Heart right ventricle (tissue), 16 donors: ENCODE measurements around the gene ARPC1B. TPM values are rescaled to one million over a fixed set of nuclear protein-coding genes. Genes with fewer than 3 reads are reported as not detected.

Experiments
- ATAC-seq, 8 donors: fragments of 200-7000 bp; cut with Tn5 transposase; one replicate each; pipeline ENCODE4 v1.9.1; 2020; ENCODE audit warnings: mild to moderate bottlenecking in 8 of 8, moderate library complexity in 8 of 8, moderate number of reproducible peaks in 1 of 8
- DNase-seq, 2 donors: peaks; one replicate each; pipeline ENCODE4 v3.0.0-alpha.2; 2020
- H3K27ac ChIP-seq, 10 donors: fragments of 200-600 bp; sonication (generic) in 2 of 10; one replicate each; pipeline versions ENCODE4 v1.5.0 to v1.8.0; 2020 to 2022; ENCODE audit warnings: mild to moderate bottlenecking in 3 of 10
- H3K27me3 ChIP-seq, 7 donors: fragments of 200-600 bp; one replicate each; pipeline ENCODE4 v1.8.0; 2021 to 2022; ENCODE audit warnings: mild to moderate bottlenecking in 2 of 7
- H3K36me3 ChIP-seq, 9 donors: fragments of 200-600 bp; sonication (generic) in 1 of 9; one replicate each; pipeline versions ENCODE4 v1.5.0 to v1.8.0; 2020 to 2022; ENCODE audit warnings: mild to moderate bottlenecking in 2 of 9
- H3K4me1 ChIP-seq, 9 donors: fragments of 200-600 bp; sonication (generic) in 1 of 9; one replicate each; pipeline versions ENCODE4 v1.5.0 to v1.8.0; 2020 to 2022; ENCODE audit warnings: mild to moderate bottlenecking in 4 of 9
- H3K4me3 ChIP-seq, 10 donors: fragments of 200-600 bp; sonication (generic) in 2 of 10; one replicate each; pipeline versions ENCODE4 v1.5.0 to v1.8.0; 2020 to 2022; ENCODE audit warnings: mild to moderate bottlenecking in 7 of 10, moderate library complexity in 2 of 10
- H3K9me3 ChIP-seq, 11 donors: fragments of 200-600 bp in 10 of 11; sonication (generic) in 2 of 11; one replicate each; pipeline versions ENCODE4 v1.5.0 to v1.8.0; 2013 to 2022; ENCODE audit warnings: mild to moderate bottlenecking in 2 of 11, control low read depth in 1 of 11, moderate library complexity in 1 of 11
- WGBS, 2 donors: extraction: QIAGEN DNeasy Blood & Tissue Kit; methylation state at CpG; one replicate each; pipeline ENCODE4 v1.1.7; 2013; ENCODE audit warnings: inconsistent platforms in 1 of 2; 5-methylcytosine and 5-hydroxymethylcytosine counted together
- intact Hi-C, 10 donors: fragments of 100-400 bp; cut with DNase I; formaldehyde crosslinking; loops; one replicate each; pipeline versions ENCODE4 v1.11.1 to v1.14.2; 2022
- polyA plus RNA-seq, 2 donors: library from polyadenylated mRNA; stranded (reverse); fragments of 200-250 nt; gene quantifications; one replicate each; pipeline ENCODE4 v1.2.3, GENCODE V29; 2013
- total RNA-seq, 10 donors: library from RNA; stranded (reverse); fragmentation: NEBNext Ultra II Directional in 3 of 10; extraction: Animal tissue kit (Norgen Biotek cat#: 25700) in 3 of 10; gene quantifications; one replicate each; pipeline versions ENCODE4 v1.2.1 to v1.2.4, GENCODE V29; 2021 to 2023
- TF ChIP-seq, protein P1 (sequence below), 9 donors: fragments of 200-600 bp; sonication (generic) in 2 of 9; IDR thresholded peaks; one replicate each; pipeline versions ENCODE4 v1.5.0 to v1.8.0; 2021 to 2022; ENCODE audit warnings: antibody characterized with exemption in 9 of 9, mild to moderate bottlenecking in 5 of 9, moderate library complexity in 1 of 9
- donor health status: Arrhythmogenic right ventricular cardiomyopathy.
- donor health status: ischemic (EF 13 %, LVEDD 7.1; RV severe dilation, severe dysfunction).
- donor health status: healthy with polysubstance abuse.
- donor health status: DM: no; HTN: yes; CAD: no.
- donor health status: DM: no; HTN: no; CAD: no.
- donor health status: ischemic (EF 25% LVEDD 6.9; RV normal size, moderate dysfunction).
- donor health status: ischemic (EF 25% LVEDD 5.7; RV mildly dilated, moderate dysfunction).
- donor health status: healthy.
- donor health status: DM: yes; HTN: yes; CAD: no.
- donor health status: Ischemic cardiomyopathy.
- donor health status: ischemic (EF 35%, LVEDD 5.7; RV mildly dilated, moderate dysfunction).
- donor health status: nonischemic (EF 11% LVEDD 7.7; RV severe dilation, severe dysfunction).
- donor health status: DM: yes; HTN: yes; CAD: no.
- donor health status: PGD.
- donor health status: ischemic (EF 29% LVEDD 5.4; RV normal size, mild dysfunction).
- donor health status: nonischemic (EF 23%, LVEDD 6.1; RV moderate dilation, normal function).

Gene ARPC1B
- total and polyA plus RNA-seq, 12 donors, result 16.2 to 161 (median 23.5) TPM

DNA sequence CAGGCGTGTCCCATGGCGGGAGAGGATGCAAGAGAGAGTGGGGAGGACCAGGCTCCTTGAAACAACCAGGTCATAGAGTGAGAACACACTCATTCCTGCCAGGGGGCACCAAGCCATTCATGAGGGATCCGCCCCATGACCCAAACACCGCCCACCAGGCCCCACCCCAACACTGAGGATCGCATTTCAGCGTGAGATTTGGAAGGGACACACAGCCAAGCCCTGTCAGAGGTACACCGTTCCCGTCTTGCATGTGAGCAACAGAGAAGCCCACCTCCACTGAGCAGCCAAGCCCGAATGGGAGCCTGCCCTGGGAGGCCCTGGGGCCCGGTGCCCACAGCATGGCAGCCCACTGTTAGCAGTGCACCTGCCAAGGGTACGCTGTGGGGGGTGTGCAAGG lies 7.9 kb upstream of the ARPC1B start:
- TF ChIP-seq, protein P1, sequence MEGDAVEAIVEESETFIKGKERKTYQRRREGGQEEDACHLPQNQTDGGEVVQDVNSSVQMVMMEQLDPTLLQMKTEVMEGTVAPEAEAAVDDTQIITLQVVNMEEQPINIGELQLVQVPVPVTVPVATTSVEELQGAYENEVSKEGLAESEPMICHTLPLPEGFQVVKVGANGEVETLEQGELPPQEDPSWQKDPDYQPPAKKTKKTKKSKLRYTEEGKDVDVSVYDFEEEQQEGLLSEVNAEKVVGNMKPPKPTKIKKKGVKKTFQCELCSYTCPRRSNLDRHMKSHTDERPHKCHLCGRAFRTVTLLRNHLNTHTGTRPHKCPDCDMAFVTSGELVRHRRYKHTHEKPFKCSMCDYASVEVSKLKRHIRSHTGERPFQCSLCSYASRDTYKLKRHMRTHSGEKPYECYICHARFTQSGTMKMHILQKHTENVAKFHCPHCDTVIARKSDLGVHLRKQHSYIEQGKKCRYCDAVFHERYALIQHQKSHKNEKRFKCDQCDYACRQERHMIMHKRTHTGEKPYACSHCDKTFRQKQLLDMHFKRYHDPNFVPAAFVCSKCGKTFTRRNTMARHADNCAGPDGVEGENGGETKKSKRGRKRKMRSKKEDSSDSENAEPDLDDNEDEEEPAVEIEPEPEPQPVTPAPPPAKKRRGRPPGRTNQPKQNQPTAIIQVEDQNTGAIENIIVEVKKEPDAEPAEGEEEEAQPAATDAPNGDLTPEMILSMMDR (IDR thresholded peaks at IDR 0.05), result no peak
- intact Hi-C loops, result loop anchor here in 2 of 10 donors (5.0 to 10.0 kb wide), 2 partner anchors 46 to 48 kb away; no protein-coding TSS in a partner anchor
- Histone ChIP-seq H3K4me1 (no peaks in the 10 kb centered on the region), H3K36me3 (peaks cover 0 to 81% (median 50%) of the 10 kb centered on the region in 9 donors), H3K27ac (no peak overlapping the region), H3K4me3 (no peak overlapping the region), H3K27me3 (no peaks in the 10 kb centered on the region), H3K9me3 (no peaks in the 10 kb centered on the region)
- 79 to 87% methylated on average over 11 of the region's 11 CpGs for WGBS, 2 donors
- ATAC-seq, result no peak
- no peak for DNase-seq

- intact Hi-C loops, result loop anchor here in 2 of 10 donors (5.0 to 10.0 kb wide), 2 partner anchors 43 to 46 kb away; no protein-coding TSS in a partner anchor
- DNase-seq (no peak), ATAC-seq (no peak)
- Histone ChIP-seq H3K9me3 (no peaks in the 10 kb centered on the region), H3K27ac (peak overlapping the region in 1 of 10 donors; percentile 48), H3K27me3 (no peaks in the 10 kb centered on the region), H3K4me3 (no peak overlapping the region), H3K4me1 (peaks cover 0 to 17% (median 8%) of the 10 kb centered on the region in 9 donors), H3K36me3 (peaks cover 0 to 58% (median 32%) of the 10 kb centered on the region in 9 donors)
- 92 to 96% methylated on average over 13 of the region's 13 CpGs for WGBS, 2 donors
- TF ChIP-seq, protein P1 (IDR thresholded peaks at IDR 0.05), result no peak
These were observed 5.7 kb upstream of the ARPC1B start for GRCh38 chr7:99368750-99369389.

DNA sequence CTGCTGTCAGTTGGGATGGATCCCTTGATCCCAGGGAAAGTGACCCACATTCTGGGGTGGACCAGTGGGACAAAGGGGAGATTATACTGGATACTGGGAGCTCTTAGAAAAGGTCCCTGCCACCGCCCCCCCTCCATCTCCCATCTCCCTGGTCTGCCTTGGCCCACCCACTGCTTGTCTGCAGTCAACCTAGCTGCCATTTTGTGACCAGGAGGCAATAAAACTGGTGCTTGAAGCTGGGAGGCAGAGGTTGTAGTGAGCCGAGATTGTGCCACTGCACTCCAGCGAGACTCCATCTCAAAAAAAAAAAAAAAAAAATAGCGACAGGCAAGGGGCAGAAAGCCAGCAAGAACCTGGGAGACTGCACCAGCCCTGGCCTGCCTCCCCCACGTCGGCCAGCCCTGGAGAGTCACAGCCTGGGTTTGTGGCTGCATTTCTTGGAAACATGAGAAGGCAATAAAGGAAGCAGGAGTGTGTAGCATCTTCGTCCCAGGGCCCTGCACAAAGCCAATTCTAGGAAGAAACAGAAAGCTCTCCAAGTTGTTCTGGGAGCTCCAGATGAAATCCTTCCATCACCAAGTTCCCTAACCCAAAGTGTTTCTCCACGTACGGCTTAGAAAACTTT lies 4.7 kb upstream of the ARPC1B start:
- no peak overlapping the region for H3K4me3 ChIP-seq
- intact Hi-C loops, result loop anchor here in 4 of 10 donors (5.0 to 10.0 kb wide), 4 partner anchors 37 to 135 kb away; partner anchors contain the start of genes BUD31 (in 1 of the 4), PDAP1 (in 1 of the 4), ZKSCAN5 (in 1 of the 4) and ZNF394 (in 1 of the 4)
- TF ChIP-seq, protein P1 (IDR thresholded peaks at IDR 0.05), result no peak
- DNase-seq (no peak), ATAC-seq (no peak)
- H3K9me3 ChIP-seq, result no peaks in the 10 kb centered on the region
- H3K27me3 ChIP-seq, result no peaks in the 10 kb centered on the region
- peaks cover 0 to 20% (median 11%) of the 10 kb centered on the region in 9 donors for H3K4me1 ChIP-seq
- 52 to 54% methylated on average over 8 to 9 of the region's 9 CpGs for WGBS, 2 donors
- H3K36me3 ChIP-seq, result peaks cover 0 to 48% (median 22%) of the 10 kb centered on the region in 9 donors
- peak overlapping the region in 4 of 10 donors; percentile 10 to 48 (median 17) for H3K27ac ChIP-seq

DNA sequence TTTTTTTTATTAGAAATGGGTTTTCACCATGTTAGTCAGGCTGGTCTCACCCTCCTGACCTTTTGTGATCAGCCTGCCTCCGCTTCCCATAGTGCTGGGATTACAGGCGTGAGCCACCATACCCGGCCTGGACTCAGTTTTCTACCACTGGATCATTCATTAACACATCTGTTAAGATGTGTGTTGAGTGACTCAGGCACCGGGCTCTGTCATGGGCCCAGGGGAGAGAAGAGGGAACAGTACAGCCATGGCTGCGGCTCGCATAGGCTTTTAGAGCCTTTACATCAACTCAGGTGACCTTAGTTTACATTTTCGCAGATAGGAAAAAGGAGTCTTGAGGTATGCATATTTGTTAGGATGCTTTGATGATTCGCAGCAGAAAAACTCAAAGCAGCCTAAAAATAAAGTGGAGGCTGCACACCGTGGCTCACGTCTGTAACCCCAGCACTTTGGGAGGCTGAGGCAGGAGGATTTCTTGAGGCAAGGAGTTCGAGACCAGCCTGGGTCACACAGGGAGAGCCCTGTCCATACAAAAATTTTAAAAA lies 3.1 kb upstream of the ARPC1B start:
- DNase-seq, result no peak
- H3K36me3 ChIP-seq, result peaks cover 0 to 36% (median 13%) of the 10 kb centered on the region in 9 donors
- no peak for ATAC-seq
- intact Hi-C loops, result loop anchor here in 2 of 10 donors (5.0 to 10.0 kb wide), 3 partner anchors 36 to 133 kb away; partner anchors contain the start of genes BUD31 (in 1 of the 2), PDAP1 (in 1 of the 2), ZKSCAN5 (in 1 of the 2) and ZNF394 (in 1 of the 2)
- H3K9me3 ChIP-seq, result no peaks in the 10 kb centered on the region
- WGBS, 2 donors, result 94 to 96% methylated on average over 11 of the region's 11 CpGs
- H3K4me1 ChIP-seq, result peaks cover 0 to 30% (median 20%) of the 10 kb centered on the region in 9 donors
- H3K4me3 ChIP-seq, result no peak overlapping the region
- H3K27me3 ChIP-seq, result no peaks in the 10 kb centered on the region
- H3K27ac ChIP-seq, result no peak overlapping the region
- TF ChIP-seq, protein P1 (IDR thresholded peaks at IDR 0.05), result no peak
